Mesendoderm (in vitro differentiated cells): Measurements from ENCODE around the gene LRP10. TPM values are rescaled to one million over a fixed set of nuclear protein-coding genes. Genes with fewer than 3 reads are reported as not detected.

ENCODE experiments used
- DNase-seq: peaks from one replicate; pipeline ENCODE4 v3.0.0; 2013
- H2AK5ac ChIP-seq: 2 replicates; pipeline ENCODE4 v1.6.1; 2013; ENCODE audit warnings: low read length, inconsistent platforms
- H2BK120ac ChIP-seq: 2 replicates; pipeline ENCODE4 v1.6.1; 2013; ENCODE audit warnings: low read depth, mild to moderate bottlenecking, low read length, moderate library complexity, mixed read lengths
- H2BK15ac ChIP-seq: replicated peaks from 2 replicates; pipeline ENCODE4 v1.6.1; 2013; ENCODE audit warnings: low read depth, mild to moderate bottlenecking, moderate library complexity
- H2BK5ac ChIP-seq: 2 replicates; pipeline ENCODE4 v1.6.1; 2013; ENCODE audit warnings: low read length, inconsistent platforms
- H3K18ac ChIP-seq: 2 replicates; pipeline ENCODE4 v1.6.1; 2013; ENCODE audit warnings: mild to moderate bottlenecking, low read length, mixed read lengths
- H3K23ac ChIP-seq: one replicate; pipeline ENCODE4 v1.6.1; 2013; ENCODE audit warnings: low read length
- H3K27ac ChIP-seq: 2 replicates; pipeline ENCODE4 v1.5.1; 2013; ENCODE audit warnings: low read depth, mild to moderate bottlenecking, inconsistent platforms, low read length, moderate library complexity
- H3K27me3 ChIP-seq: 2 replicates; pipeline ENCODE4 v1.6.1; 2013; ENCODE audit warnings: low read length, control low read depth, mild to moderate bottlenecking, inconsistent platforms; ENCODE audit not compliant: insufficient read depth, poor library complexity
- H3K36me3 ChIP-seq: 2 replicates; pipeline ENCODE4 v1.6.1; 2013; ENCODE audit warnings: low read length, inconsistent platforms; ENCODE audit not compliant: control insufficient read depth, insufficient read depth
- H3K4ac ChIP-seq: one replicate; pipeline ENCODE4 v1.6.1; 2013; ENCODE audit warnings: low read depth, mild to moderate bottlenecking, low read length, moderate library complexity
- H3K4me1 ChIP-seq: 2 replicates; pipeline ENCODE4 v1.6.1; 2013; ENCODE audit warnings: low read depth, low read length, inconsistent platforms; ENCODE audit not compliant: control insufficient read depth
- H3K4me2 ChIP-seq: 2 replicates; pipeline ENCODE4 v1.6.1; 2013; ENCODE audit warnings: low read length
- H3K4me3 ChIP-seq: 2 replicates; pipeline ENCODE4 v1.5.1; 2013; ENCODE audit warnings: mild to moderate bottlenecking, low read length
- H3K56ac ChIP-seq: one replicate; pipeline ENCODE4 v1.6.1; 2013; ENCODE audit warnings: low read length
- H3K79me1 ChIP-seq: 2 replicates; pipeline ENCODE4 v1.6.1; 2013; ENCODE audit warnings: low read length, inconsistent platforms
- H3K79me2 ChIP-seq: 2 replicates; pipeline ENCODE4 v1.6.1; 2013; ENCODE audit warnings: mild to moderate bottlenecking, low read length; ENCODE audit not compliant: control insufficient read depth, insufficient read depth
- H3K9ac ChIP-seq: 2 replicates; pipeline ENCODE4 v1.6.1; 2013; ENCODE audit warnings: low read length, inconsistent platforms
- H4K5ac ChIP-seq: one replicate; pipeline ENCODE4 v1.6.1; 2013; ENCODE audit warnings: low read length
- H4K8ac ChIP-seq: one replicate; pipeline ENCODE4 v1.6.1; 2013; ENCODE audit warnings: low read depth, mild to moderate bottlenecking, control low read depth, low read length, moderate library complexity
- WGBS: extraction: QIAGEN DNeasy Blood & Tissue Kit; methylation state at CpG from one replicate; pipeline ENCODE4 v1.1.7; 2013; ENCODE audit warnings: low lambda C conversion rate, missing lambda C conversion rate; ENCODE audit not compliant: insufficient coverage; ENCODE audit errors: extremely low coverage; 5-methylcytosine and 5-hydroxymethylcytosine counted together
- small RNA-seq: library from polyadenylated mRNA; stranded (forward); fragments of <200 nt; extraction: miRNeasy Mini kit (QIAGEN cat#:217004); gene quantifications from one replicate; pipeline ENCODE3, GENCODE V24; 2013; ENCODE audit not compliant: insufficient read depth

The LRP10 gene

GRCh38 chr14:22926316-22926715 is 54.8 kb downstream of the LRP10 start:
- H3K18ac ChIP-seq: no peak overlapping the region
- peaks cover 23% of the 10 kb centered on the region for H3K36me3 ChIP-seq
- WGBS: no CpG with 5 or more reads among the region's 4 CpGs

GRCh38 chr14:22928237-22929103 is 56.9 kb downstream of the LRP10 start:
- no peak overlapping the region for H3K4ac ChIP-seq
- DNase-seq: no peak
- H4K5ac ChIP-seq: peak overlapping the region; percentile 6
- H3K4me2 ChIP-seq: peak overlapping the region; percentile 60
- no peak overlapping the region for H3K18ac ChIP-seq
- no peak overlapping the region for H2BK120ac ChIP-seq
- H3K79me2 ChIP-seq: peaks cover 16% of the 10 kb centered on the region
- H2BK15ac ChIP-seq: no peak overlapping the region
- no peaks in the 10 kb centered on the region for H3K27me3 ChIP-seq
- H3K4me3 ChIP-seq: peak overlapping the region; percentile 91
- H3K36me3 ChIP-seq: peaks cover 11% of the 10 kb centered on the region
- H3K4me1 ChIP-seq: peaks cover 2% of the 10 kb centered on the region
- H4K8ac ChIP-seq: no peak overlapping the region
- no peak overlapping the region for H3K27ac ChIP-seq
- H2BK5ac ChIP-seq: no peak overlapping the region
- no CpG with 5 or more reads among the region's 12 CpGs for WGBS
- peak overlapping the region; percentile 91 for H3K9ac ChIP-seq
- peak overlapping the region; percentile 99 for H3K56ac ChIP-seq
- H3K79me1 ChIP-seq: peaks cover 8% of the 10 kb centered on the region
- no peak overlapping the region for H3K23ac ChIP-seq
- H2AK5ac ChIP-seq: no peak overlapping the region

More at GRCh38 chr14:22926316-22926715, 54.8 kb downstream of the LRP10 start:
- Histone ChIP-seq H3K4ac (no peak overlapping the region), H4K8ac (no peak overlapping the region), H3K4me3 (no peak overlapping the region), H2BK15ac (no peak overlapping the region), H2BK120ac (no peak overlapping the region), H4K5ac (no peak overlapping the region), H3K4me2 (no peak overlapping the region), H3K79me2 (peaks cover 16% of the 10 kb centered on the region), H2AK5ac (no peak overlapping the region), H3K9ac (no peak overlapping the region), H3K79me1 (peaks cover 10% of the 10 kb centered on the region), H2BK5ac (no peak overlapping the region), H3K4me1 (peaks cover 4% of the 10 kb centered on the region), H3K27ac (no peak overlapping the region), H3K27me3 (no peaks in the 10 kb centered on the region), H3K23ac (no peak overlapping the region), H3K56ac (no peak overlapping the region)
- no peak for DNase-seq

- Histone ChIP-seq H3K18ac (peak within 1 kb of the TSS; percentile 71), H4K8ac (no peak within 1 kb of the TSS), H3K27ac (peak within 1 kb of the TSS; percentile 36), H3K27me3 (no peaks in the 10 kb centered on the region), H2BK15ac (no peak within 1 kb of the TSS), H3K4me2 (peak within 1 kb of the TSS; percentile 91), H3K79me2 (peaks cover 16% of the 10 kb centered on the region), H3K9ac (peak within 1 kb of the TSS; percentile 91), H3K4me3 (peak within 1 kb of the TSS; percentile 91), H3K4ac (no peak within 1 kb of the TSS), H3K79me1 (peaks cover 7% of the 10 kb centered on the region), H4K5ac (peak within 1 kb of the TSS; percentile 6), H2BK5ac (peak within 1 kb of the TSS; percentile 84), H3K56ac (peak within 1 kb of the TSS; percentile 99), H3K4me1 (peaks cover 2% of the 10 kb centered on the region), H3K36me3 (peaks cover 4% of the 10 kb centered on the region), H2BK120ac (no peak within 1 kb of the TSS), H3K23ac (no peak within 1 kb of the TSS), H2AK5ac (no peak within 1 kb of the TSS)
- peak; percentile 100 for DNase-seq
- WGBS: no CpG with 5 or more reads among the region's 51 CpGs
Observed at GRCh38 chr14:22929104-22929960, 57.8 kb downstream of the LRP10 start, which contains the start of gene PRMT5. Gene PRMT5, minus strand, starts transcription at chr14:22929376. Its CDS starts 15 bp downstream, at chr14:22929361.

- peak overlapping the region; percentile 71 for H3K18ac ChIP-seq
- no peaks in the 10 kb centered on the region for H3K27me3 ChIP-seq
- no peak overlapping the region for H2AK5ac ChIP-seq
- no peak overlapping the region for H2BK120ac ChIP-seq
- H3K27ac ChIP-seq: no peak overlapping the region
- H3K4me1 ChIP-seq: peaks cover 2% of the 10 kb centered on the region
- H4K8ac ChIP-seq: no peak overlapping the region
- H4K5ac ChIP-seq: no peak overlapping the region
- no peaks in the 10 kb centered on the region for H3K36me3 ChIP-seq
- H3K56ac ChIP-seq: peak overlapping the region; percentile 83
- peak overlapping the region; percentile 71 for H3K9ac ChIP-seq
- H3K4me3 ChIP-seq: peak overlapping the region; percentile 41
- no peak overlapping the region for H2BK15ac ChIP-seq
- H2BK5ac ChIP-seq: no peak overlapping the region
- peaks cover 16% of the 10 kb centered on the region for H3K79me2 ChIP-seq
- no peak overlapping the region for H3K4ac ChIP-seq
- H3K23ac ChIP-seq: no peak overlapping the region
- peaks cover 7% of the 10 kb centered on the region for H3K79me1 ChIP-seq
- H3K4me2 ChIP-seq: peak overlapping the region; percentile 91
- WGBS: no CpG with 5 or more reads among the region's 2 CpGs
- no peak for DNase-seq
Observed at GRCh38 chr14:22929961-22930364, 58.4 kb downstream of the LRP10 start.

Small RNA genes within 50 kb of the gene (small RNA-seq; reads per million reads assigned to genes)
- not detected for gene RF00019
